HEK293 (cell line): Measurements from ENCODE around the gene CEP135.

Experiments used
- CTCF ChIA-PET: fragments of 350-600 bp; formaldehyde crosslinking; extraction: SDS; loops from one replicate; lab custom pipeline; 2021; ENCODE audit warnings: antibody characterized with exemption; lab: Yijun Ruan, JAX
- POLR2A ChIA-PET: fragments of 300-600 bp; formaldehyde crosslinking; extraction: SDS; loops from one replicate; lab custom pipeline; 2020; ENCODE audit warnings: antibody characterized with exemption, inconsistent platforms; lab: Yijun Ruan, JAX
- H3K27ac ChIP-seq: fragments of 200-500 bp; sonication (Bioruptor generic); 2 replicates; pipeline ENCODE4 v1.5.1; 2014; ENCODE audit warnings: low read depth, low read length, control low read depth, inconsistent platforms; ENCODE audit errors: extremely low read depth
- H3K36me3 ChIP-seq, 2 experiments: fragments of 200-500 bp in 1 of 2; sonication (Bioruptor generic) in 1 of 2; 1 replicate in 1 of 2; 2 replicates in 1 of 2; pipeline ENCODE4 v1.5.1; 2014 to 2017; ENCODE audit warnings: inconsistent platforms in 2 of 2, low read length in 2 of 2; ENCODE audit not compliant: control insufficient read depth in 2 of 2, insufficient read depth in 1 of 2
- H3K4me1 ChIP-seq: fragments of 200-500 bp; sonication (Bioruptor generic); 2 replicates; pipeline ENCODE4 v1.5.1; 2014; ENCODE audit warnings: mild to moderate bottlenecking, low read length, inconsistent platforms; ENCODE audit not compliant: control insufficient read depth, insufficient read depth
- H3K4me3 ChIP-seq: 2 replicates; pipeline ENCODE4 v1.5.1; 2011; ENCODE audit warnings: low read depth, mild to moderate bottlenecking, control low read depth, low read length, moderate library complexity
- H3K9me3 ChIP-seq: fragments of 200-500 bp; sonication (Bioruptor generic); 2 replicates; pipeline ENCODE4 v1.5.1; 2014; ENCODE audit warnings: low read depth, low read length, inconsistent platforms; ENCODE audit not compliant: control insufficient read depth, insufficient read depth
- FEZF1 ChIP-seq: fragments of 450-650 bp; formaldehyde crosslinking; IDR thresholded peaks from 2 replicates; pipeline ENCODE4 v1.5.1; 2016; ENCODE audit warnings: missing biosample characterization, missing genetic modification characterization
- GLI4 ChIP-seq: fragments of 450-650 bp; formaldehyde crosslinking; IDR thresholded peaks from 2 replicates; pipeline ENCODE4 v1.5.1; 2016; ENCODE audit warnings: missing biosample characterization, missing genetic modification characterization
- KLF10 ChIP-seq: fragments of 450-650 bp; IDR thresholded peaks from 2 replicates; pipeline ENCODE4 v1.5.1; 2018; ENCODE audit warnings: missing biosample characterization, mild to moderate bottlenecking, missing genetic modification characterization
- PATZ1 ChIP-seq: fragments of 450-650 bp; formaldehyde crosslinking; IDR thresholded peaks from 2 replicates; pipeline ENCODE4 v1.5.1; 2016; ENCODE audit warnings: missing biosample characterization, missing genetic modification characterization
- PRDM4 ChIP-seq: fragments of 450-650 bp; formaldehyde crosslinking; IDR thresholded peaks from 2 replicates; pipeline ENCODE4 v1.5.1; 2017; ENCODE audit warnings: missing biosample characterization, missing genetic modification characterization
- SCRT2 ChIP-seq: fragments of 450-650 bp; formaldehyde crosslinking; IDR thresholded peaks from 2 replicates; pipeline ENCODE4 v1.5.1; 2016; ENCODE audit warnings: missing biosample characterization, missing genetic modification characterization
- SP3 ChIP-seq: fragments of 450-650 bp; formaldehyde crosslinking; IDR thresholded peaks from 2 replicates; pipeline ENCODE4 v1.5.1; 2016; ENCODE audit warnings: missing biosample characterization, missing genetic modification characterization
- SP7 ChIP-seq: fragments of 450-650 bp; formaldehyde crosslinking; IDR thresholded peaks from 2 replicates; pipeline ENCODE4 v1.5.1; 2016; ENCODE audit warnings: missing biosample characterization, missing genetic modification characterization
- TRIM28 ChIP-seq: IDR thresholded peaks from 2 replicates; pipeline ENCODE4 v1.6.1; 2011; ENCODE audit warnings: low read length, control low read depth, borderline replicate concordance
- ZFHX2 ChIP-seq: fragments of 450-650 bp; formaldehyde crosslinking; conservative IDR thresholded peaks from 2 replicates; pipeline ENCODE4 v1.5.1; 2016; ENCODE audit warnings: missing biosample characterization, missing genetic modification characterization
- ZIC2 ChIP-seq: fragments of 450-650 bp; formaldehyde crosslinking; IDR thresholded peaks from 2 replicates; pipeline ENCODE4 v1.5.1; 2016; ENCODE audit warnings: missing biosample characterization, missing genetic modification characterization
- ZNF211 ChIP-seq: fragments of 450-650 bp; formaldehyde crosslinking; IDR thresholded peaks from 2 replicates; pipeline ENCODE4 v1.5.1; 2016; ENCODE audit warnings: low read depth, missing biosample characterization, missing genetic modification characterization
- ZNF214 ChIP-seq: fragments of 450-650 bp; formaldehyde crosslinking; IDR thresholded peaks from 2 replicates; pipeline ENCODE4 v1.5.1; 2017; ENCODE audit warnings: missing biosample characterization, mild to moderate bottlenecking, missing genetic modification characterization, borderline replicate concordance
- ZNF223 ChIP-seq: fragments of 450-650 bp; formaldehyde crosslinking; IDR thresholded peaks from 2 replicates; pipeline ENCODE4 v1.5.1; 2016; ENCODE audit warnings: missing biosample characterization, missing genetic modification characterization
- ZNF23 ChIP-seq: fragments of 450-650 bp; formaldehyde crosslinking; IDR thresholded peaks from 2 replicates; pipeline ENCODE4 v1.5.1; 2016; ENCODE audit warnings: missing biosample characterization, missing genetic modification characterization, borderline replicate concordance
- ZNF248 ChIP-seq: fragments of 450-650 bp; formaldehyde crosslinking; IDR thresholded peaks from 2 replicates; pipeline ENCODE4 v1.5.1; 2017; ENCODE audit warnings: missing biosample characterization, missing genetic modification characterization
- ZNF280D ChIP-seq: fragments of 450-650 bp; formaldehyde crosslinking; IDR thresholded peaks from 2 replicates; pipeline ENCODE4 v1.5.1; 2016; ENCODE audit warnings: missing biosample characterization, missing genetic modification characterization
- ZNF544 ChIP-seq: fragments of 450-650 bp; formaldehyde crosslinking; IDR thresholded peaks from 2 replicates; pipeline ENCODE4 v1.5.0; 2017; ENCODE audit warnings: missing biosample characterization, missing genetic modification characterization
- ZNF560 ChIP-seq: fragments of 450-650 bp; formaldehyde crosslinking; IDR thresholded peaks from 2 replicates; pipeline ENCODE4 v1.5.1; 2017; ENCODE audit warnings: missing biosample characterization, missing genetic modification characterization, borderline replicate concordance
- ZNF600 ChIP-seq: fragments of 450-650 bp; formaldehyde crosslinking; IDR thresholded peaks from 2 replicates; pipeline ENCODE4 v1.5.1; 2016; ENCODE audit warnings: missing biosample characterization, missing genetic modification characterization
- ZNF610 ChIP-seq: fragments of 450-650 bp; formaldehyde crosslinking; IDR thresholded peaks from 2 replicates; pipeline ENCODE4 v1.5.1; 2016; ENCODE audit warnings: missing biosample characterization, missing genetic modification characterization, borderline replicate concordance
- ZNF624 ChIP-seq: fragments of 450-650 bp; formaldehyde crosslinking; IDR thresholded peaks from 2 replicates; pipeline ENCODE4 v1.5.1; 2017; ENCODE audit warnings: missing biosample characterization, missing genetic modification characterization
- ZNF639 ChIP-seq: fragments of 450-650 bp; formaldehyde crosslinking; IDR thresholded peaks from 2 replicates; pipeline ENCODE4 v1.5.1; 2016; ENCODE audit warnings: missing biosample characterization, missing genetic modification characterization
- ZSCAN18 ChIP-seq: fragments of 450-650 bp; formaldehyde crosslinking; IDR thresholded peaks from 2 replicates; pipeline ENCODE4 v1.5.1; 2016; ENCODE audit warnings: missing biosample characterization, missing genetic modification characterization

Gene CEP135

GRCh38 chr4:56077676-56078075 lies 128.9 kb downstream of the CEP135 start (continued):
- no peak for TF ChIP-seq ZNF639 (tag by site-specific recombination)
- TF ChIP-seq ZNF23 = no peak
- peak; percentile 55; the same call in 1 of the 2 replicates for TF ChIP-seq TRIM28

- ChIA-PET POLR2A (no interaction called here), CTCF (no interaction called here)
- TF ChIP-seq SCRT2 (no peak), ZFHX2 (tag by site-specific recombination) (no peak), ZNF211 (no peak), PATZ1 (tag by site-specific recombination) (no peak), FEZF1 (peak; percentile 75), ZIC2 (tag by site-specific recombination) (0 out of 2 replicates have a peak, but pooled peaks have one; percentile 13), ZNF280D (tag by site-specific recombination) (no peak), ZNF214 (tag by site-specific recombination) (no peak), ZNF610 (tag by site-specific recombination) (no peak), KLF10 (tag by site-specific recombination) (no peak), ZNF600 (tag by site-specific recombination) (0 out of 2 replicates have a peak, but pooled peaks have one; percentile 18), SP3 (no peak), ZNF248 (tag by site-specific recombination) (no peak), ZNF223 (tag by site-specific recombination) (no peak)
- no peaks in the 10 kb centered on the region for H3K36me3 ChIP-seq
- no peaks in the 10 kb centered on the region; the same call in 1 of the 2 replicates for H3K4me1 ChIP-seq
- no peak overlapping the region for H3K4me3 ChIP-seq
- no peaks in the 10 kb centered on the region for H3K9me3 ChIP-seq
- H3K27ac ChIP-seq = no peak overlapping the region
Measured at GRCh38 chr4:56078866-56079265, 130.1 kb downstream of the CEP135 start.

- peaks cover 3% of the 10 kb centered on the region for H3K4me1 ChIP-seq
- no peaks in the 10 kb centered on the region for H3K9me3 ChIP-seq
- H3K36me3 ChIP-seq = no peaks in the 10 kb centered on the region
- ChIA-PET POLR2A (no interaction called here), CTCF (no interaction called here)
- no peak overlapping the region for H3K4me3 ChIP-seq
- H3K27ac ChIP-seq = no peak overlapping the region
- TF ChIP-seq ZNF544 (tag by site-specific recombination) (no peak), ZNF624 (tag by site-specific recombination) (no peak), PRDM4 (tag by site-specific recombination) (no peak), GLI4 (tag by site-specific recombination) (no peak), ZNF560 (tag by site-specific recombination) (no peak), ZNF211 (no peak), SCRT2 (no peak), ZSCAN18 (no peak), SP7 (tag by site-specific recombination) (no peak)
Measured at GRCh38 chr4:56080384-56080783, 131.6 kb downstream of the CEP135 start.
